SK-N-MC (cell line): ENCODE measurements around the gene SHC3.

Experiments
- EZH2 ChIP-seq: fragments of 200-600 bp; sonication (generic); IDR thresholded peaks from one replicate; pipeline ENCODE4 v1.6.1; 2017; ENCODE audit warnings: antibody characterized with exemption
- FOXP2 ChIP-seq: optimal IDR thresholded peaks from 2 replicates; pipeline ENCODE3; 2011; ENCODE audit warnings: mild to moderate bottlenecking, moderate library complexity; ENCODE audit not compliant: insufficient read depth; ENCODE audit errors: extremely low read length, control extremely low read depth

GRCh38 chr9:89134709-89135108, 43.9 kb downstream of the SHC3 start:
- no peak for TF ChIP-seq EZH2
- no peak for TF ChIP-seq FOXP2
